RPMI7951 (cell line): ENCODE results near the gene VPS33A. TPM values are rescaled to one million over a fixed set of nuclear protein-coding genes. Genes with fewer than 3 reads are reported as not detected.
A peak's percentile ranks its signal among the peaks of the same experiment; 100 is the strongest.

Experiments
- DNase-seq: peaks from one replicate; pipeline ENCODE4 v3.0.0-alpha.2; 2012; ENCODE audit warnings: low read depth
- total RNA-seq: library from RNA; depleted of rRNA; stranded (reverse); fragments of >200 nt; shearing (Covaris generic); gene quantifications from 2 replicates; pipeline ENCODE4 v1.2.3, GENCODE V29; 2014; rRNA removed

VPS33A gene
- total RNA-seq, 1 experiment from 2014 or later: 8.4 TPM

DNA sequence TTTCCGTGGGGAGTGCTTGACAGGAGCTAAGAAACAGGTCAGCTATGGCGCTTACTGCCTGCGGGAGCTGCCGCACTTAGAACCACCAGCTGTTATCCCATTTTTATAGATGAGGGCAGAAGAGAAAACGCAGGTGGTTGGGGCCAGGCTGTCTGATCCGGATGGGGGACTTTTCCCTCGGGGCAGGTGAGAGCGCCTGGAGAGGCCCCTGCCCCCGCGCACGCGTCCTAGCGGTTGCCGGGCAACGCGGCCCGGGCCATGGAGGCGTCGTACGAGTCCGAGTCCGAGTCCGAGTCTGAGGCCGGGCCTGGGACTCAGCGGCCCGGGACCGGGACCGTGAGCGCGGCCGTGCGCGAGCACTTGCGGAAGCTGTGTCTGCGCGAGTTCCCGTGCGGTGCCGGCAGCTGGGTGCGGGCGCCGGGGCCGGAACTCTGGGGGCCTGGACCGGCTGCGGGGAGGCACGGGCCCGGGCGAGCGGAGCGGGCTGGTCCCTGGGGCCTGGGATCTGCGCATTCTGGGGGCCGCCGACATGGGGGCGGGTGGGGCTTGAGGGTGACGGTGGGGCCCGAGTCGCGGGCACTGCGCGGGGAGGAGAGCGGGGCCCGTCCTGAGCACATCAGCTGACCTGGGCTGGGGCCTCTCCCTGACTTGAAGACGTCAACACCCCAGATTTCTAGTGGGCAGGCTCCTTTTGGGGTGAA, 83.3 kb downstream of the VPS33A start, which contains the start of gene LRRC43:
Gene LRRC43 (plus strand): TSS at position 237 of the 701 bp plus-strand sequence. CDS start 22 bp downstream, at position 259.
- DNase-seq: peak; percentile 22

Other genes starting within 250 kb of the VPS33A start
- 0.72 and 1.1 TPM in 2 replicates for gene BCL7A, start 244.6 kb downstream of the VPS33A start, total RNA-seq
- 2.6 and 3.8 TPM in 2 replicates for gene MLXIP, start 187.7 kb downstream of the VPS33A start, total RNA-seq
- not detected in 2 replicates for gene IL31, start 92.3 kb downstream of the VPS33A start, total RNA-seq
- gene LRRC43, start 83.4 kb downstream of the VPS33A start, total RNA-seq: 0.36 and 0.59 TPM in 2 replicates
- not detected in 2 replicates for gene B3GNT4, start 62.8 kb downstream of the VPS33A start, total RNA-seq
- gene DIABLO, start 40.4 kb downstream of the VPS33A start, total RNA-seq: 66.3 and 70.9 TPM in 2 replicates
- 16.9 and 23.1 TPM in 2 replicates for gene CLIP1, start 156.2 kb upstream of the VPS33A start, total RNA-seq
- 13.8 and 16.6 TPM in 2 replicates for gene ZCCHC8, start 234.4 kb upstream of the VPS33A start, total RNA-seq